Measurements from ENCODE around the gene SMIM44.

- TF ChIP-seq CTCF (IDR thresholded peaks at IDR 0.05) (no peak), EZH2 (IDR thresholded peaks at IDR 0.05; ENCODE audit: borderline replicate concordance, insufficient read depth, low read depth, low read length, poor library complexity, severe bottlenecking) (no peak)
These were observed 49.8 kb upstream of the SMIM44 start for GRCh38 chr19:3533033-3533432.

All from B cell (primary cell).